ENCODE measurements around the gene CCDC8. TPM values are rescaled to one million over a fixed set of nuclear protein-coding genes. Genes with fewer than 3 reads are reported as not detected.
"Not testable (repeated sequence)": the region's sequence is repeated elsewhere in the genome, so short reads cannot be mapped to it uniquely, and the experiment has no call there.

CCDC8 gene
- total RNA-seq, 1 experiment from 2014 or later, result not detected

GRCh38 chr19:46426035-46426505, 12.7 kb upstream of the CCDC8 start:
- H3K27ac Mint-ChIP-seq (ENCODE audit: unreplicated experiment), result no peak overlapping the region
- CTCF ChIA-PET, result interaction anchor here (0.5 to 0.8 kb wide), 2 partner anchors 99 to 127 kb away, joined by 3 read pairs; no protein-coding TSS in a partner anchor

GRCh38 chr19:46423188-46423587, 9.8 kb upstream of the CCDC8 start:
- CTCF ChIA-PET, result no interaction called here
- BruUV-seq (replicated peaks), result no TSS peak
- Mint-ChIP-seq H3K27me3 (ENCODE audit: unreplicated experiment) (peaks cover 81% of the 10 kb centered on the region), H3K4me1 (ENCODE audit: low read depth, unreplicated experiment) (peaks cover 16% of the 10 kb centered on the region), H3K4me3 (ENCODE audit: low read depth, unreplicated experiment) (no peak overlapping the region), H3K27ac (ENCODE audit: unreplicated experiment) (no peak overlapping the region), H3K36me3 (ENCODE audit: insufficient read depth, unreplicated experiment) (no peaks in the 10 kb centered on the region), H3K9me3 (ENCODE audit: low read depth, unreplicated experiment) (no peaks in the 10 kb centered on the region)
- no peak for DNase-seq
- no peak for TF ChIP-seq CTCF (IDR thresholded peaks at IDR 0.05; ENCODE audit: unreplicated experiment)
- intact Hi-C loops (cut with micrococcal nuclease; ENCODE audit: unreplicated experiment), result no loop called here

More at GRCh38 chr19:46426035-46426505, 12.7 kb upstream of the CCDC8 start:
- no peak for TF ChIP-seq CTCF (IDR thresholded peaks at IDR 0.05; ENCODE audit: unreplicated experiment)
- H3K27me3 Mint-ChIP-seq (ENCODE audit: unreplicated experiment), result peaks cover 92% of the 10 kb centered on the region
- no TSS peak for BruUV-seq (replicated peaks)
- intact Hi-C loops (cut with micrococcal nuclease; ENCODE audit: unreplicated experiment), result no loop called here
- H3K36me3 Mint-ChIP-seq (ENCODE audit: insufficient read depth, unreplicated experiment), result peaks cover 6% of the 10 kb centered on the region
- H3K4me3 Mint-ChIP-seq (ENCODE audit: low read depth, unreplicated experiment), result peak overlapping the region; percentile 56
- no peaks in the 10 kb centered on the region for H3K9me3 Mint-ChIP-seq (ENCODE audit: low read depth, unreplicated experiment)
- peak; percentile 65 for DNase-seq
- H3K4me1 Mint-ChIP-seq (ENCODE audit: low read depth, unreplicated experiment), result peaks cover 23% of the 10 kb centered on the region

- Mint-ChIP-seq H3K27ac (ENCODE audit: unreplicated experiment) (no peak overlapping the region), H3K9me3 (ENCODE audit: low read depth, unreplicated experiment) (no peaks in the 10 kb centered on the region), H3K4me3 (ENCODE audit: low read depth, unreplicated experiment) (no peak overlapping the region), H3K27me3 (ENCODE audit: unreplicated experiment) (peaks cover 80% of the 10 kb centered on the region), H3K36me3 (ENCODE audit: insufficient read depth, unreplicated experiment) (no peaks in the 10 kb centered on the region), H3K4me1 (ENCODE audit: low read depth, unreplicated experiment) (peaks cover 16% of the 10 kb centered on the region)
- DNase-seq, result no peak
- no peak for TF ChIP-seq CTCF (IDR thresholded peaks at IDR 0.05; ENCODE audit: unreplicated experiment)
- BruUV-seq (replicated peaks), result no TSS peak
- intact Hi-C loops (cut with micrococcal nuclease; ENCODE audit: unreplicated experiment), result no loop called here
- CTCF ChIA-PET, result interaction anchor here (0.6 kb wide), 2 partner anchors 35 to 292 kb away, joined by 4 to 7 read pairs; no protein-coding TSS in a partner anchor
These were observed 9.0 kb upstream of the CCDC8 start for GRCh38 chr19:46422344-46422743.

- BruUV-seq (replicated peaks), result no TSS peak
- peaks cover 6% of the 10 kb centered on the region for H3K4me1 Mint-ChIP-seq (ENCODE audit: low read depth, unreplicated experiment)
- no peak overlapping the region for H3K4me3 Mint-ChIP-seq (ENCODE audit: low read depth, unreplicated experiment)
- no peaks in the 10 kb centered on the region for H3K36me3 Mint-ChIP-seq (ENCODE audit: insufficient read depth, unreplicated experiment)
- intact Hi-C loops (cut with micrococcal nuclease; ENCODE audit: unreplicated experiment), result no loop called here
- no peak for TF ChIP-seq CTCF (IDR thresholded peaks at IDR 0.05; ENCODE audit: unreplicated experiment)
- CTCF ChIA-PET, result no interaction called here
- H3K9me3 Mint-ChIP-seq (ENCODE audit: low read depth, unreplicated experiment), result no peaks in the 10 kb centered on the region
- H3K27ac Mint-ChIP-seq (ENCODE audit: unreplicated experiment), result no peak overlapping the region
- H3K27me3 Mint-ChIP-seq (ENCODE audit: unreplicated experiment), result peaks cover 81% of the 10 kb centered on the region
- no peak for DNase-seq
These were observed 6.7 kb upstream of the CCDC8 start for GRCh38 chr19:46420056-46420455.

GRCh38 chr19:46415804-46416709, 2.7 kb upstream of the CCDC8 start:
- intact Hi-C loops (cut with micrococcal nuclease; ENCODE audit: unreplicated experiment); H3K4me1 Mint-ChIP-seq (ENCODE audit: low read depth, unreplicated experiment); H3K36me3 Mint-ChIP-seq (ENCODE audit: insufficient read depth, unreplicated experiment); H3K9me3 Mint-ChIP-seq (ENCODE audit: low read depth, unreplicated experiment); CTCF ChIA-PET; H3K27ac Mint-ChIP-seq (ENCODE audit: unreplicated experiment); BruUV-seq (replicated peaks): not testable (repeated sequence)
- DNase-seq, result peak; percentile 82
- Mint-ChIP-seq H3K4me3 (ENCODE audit: low read depth, unreplicated experiment) (peak overlapping the region; percentile 20), H3K27me3 (ENCODE audit: unreplicated experiment) (peaks cover 83% of the 10 kb centered on the region)

- DNase-seq; H3K36me3 Mint-ChIP-seq (ENCODE audit: insufficient read depth, unreplicated experiment); intact Hi-C loops (cut with micrococcal nuclease; ENCODE audit: unreplicated experiment); H3K4me3 Mint-ChIP-seq (ENCODE audit: low read depth, unreplicated experiment); CTCF ChIA-PET; H3K27ac Mint-ChIP-seq (ENCODE audit: unreplicated experiment); H3K9me3 Mint-ChIP-seq (ENCODE audit: low read depth, unreplicated experiment); BruUV-seq (replicated peaks); H3K4me1 Mint-ChIP-seq (ENCODE audit: low read depth, unreplicated experiment): not testable (repeated sequence)
- H3K27me3 Mint-ChIP-seq (ENCODE audit: unreplicated experiment), result peaks cover 84% of the 10 kb centered on the region
These were observed 1.5 kb upstream of the CCDC8 start for GRCh38 chr19:46414899-46415298.

Measured in Calu3 (cell line).